ENCODE measurements around the gene ST7. TPM values are rescaled to one million over a fixed set of nuclear protein-coding genes. Genes with fewer than 3 reads are reported as not detected.

ST7 gene
- total RNA-seq, 1 donor from 2014 or later: 39.3 TPM

- peak overlapping the region; percentile 71 for H3K4me3 ChIP-seq (ENCODE audit: insufficient read depth, low read depth, low read length)
- TF ChIP-seq EZH2 (IDR thresholded peaks at IDR 0.05; ENCODE audit: insufficient read depth, low read length): no peak
- TF ChIP-seq, protein P1, sequence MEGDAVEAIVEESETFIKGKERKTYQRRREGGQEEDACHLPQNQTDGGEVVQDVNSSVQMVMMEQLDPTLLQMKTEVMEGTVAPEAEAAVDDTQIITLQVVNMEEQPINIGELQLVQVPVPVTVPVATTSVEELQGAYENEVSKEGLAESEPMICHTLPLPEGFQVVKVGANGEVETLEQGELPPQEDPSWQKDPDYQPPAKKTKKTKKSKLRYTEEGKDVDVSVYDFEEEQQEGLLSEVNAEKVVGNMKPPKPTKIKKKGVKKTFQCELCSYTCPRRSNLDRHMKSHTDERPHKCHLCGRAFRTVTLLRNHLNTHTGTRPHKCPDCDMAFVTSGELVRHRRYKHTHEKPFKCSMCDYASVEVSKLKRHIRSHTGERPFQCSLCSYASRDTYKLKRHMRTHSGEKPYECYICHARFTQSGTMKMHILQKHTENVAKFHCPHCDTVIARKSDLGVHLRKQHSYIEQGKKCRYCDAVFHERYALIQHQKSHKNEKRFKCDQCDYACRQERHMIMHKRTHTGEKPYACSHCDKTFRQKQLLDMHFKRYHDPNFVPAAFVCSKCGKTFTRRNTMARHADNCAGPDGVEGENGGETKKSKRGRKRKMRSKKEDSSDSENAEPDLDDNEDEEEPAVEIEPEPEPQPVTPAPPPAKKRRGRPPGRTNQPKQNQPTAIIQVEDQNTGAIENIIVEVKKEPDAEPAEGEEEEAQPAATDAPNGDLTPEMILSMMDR (IDR thresholded peaks at IDR 0.05; ENCODE audit: insufficient read depth, low read depth, low read length): no peak
- H2AFZ ChIP-seq (ENCODE audit: low read depth, low read length): no peak overlapping the region
- H3K79me2 ChIP-seq (ENCODE audit: insufficient read depth, low read length): peaks cover 56% of the 10 kb centered on the region
- H3K27ac ChIP-seq (ENCODE audit: low read depth, low read length): peak overlapping the region; percentile 74
- H3K9ac ChIP-seq (ENCODE audit: low read length): peak overlapping the region; percentile 86
- no peaks in the 10 kb centered on the region for H3K36me3 Mint-ChIP-seq (ENCODE audit: low read depth, unreplicated experiment)
- peaks cover 27% of the 10 kb centered on the region for H3K4me1 Mint-ChIP-seq (ENCODE audit: low read depth, unreplicated experiment)
- no peaks in the 10 kb centered on the region for H3K27me3 Mint-ChIP-seq (ENCODE audit: low read depth, unreplicated experiment)
- FAIRE-seq (peak; percentile 37), DNase-seq (ENCODE audit: low read depth) (no peak)
- H3K27ac Mint-ChIP-seq (ENCODE audit: unreplicated experiment): no peak overlapping the region
- no peaks in the 10 kb centered on the region for H4K20me1 ChIP-seq (ENCODE audit: insufficient read depth, low read length)
- H3K36me3 ChIP-seq (ENCODE audit: insufficient read depth, low read length): no peaks in the 10 kb centered on the region
- peak overlapping the region; percentile 87 for H3K4me2 ChIP-seq (ENCODE audit: low read length)
- H3K9me3 Mint-ChIP-seq (ENCODE audit: unreplicated experiment): no peaks in the 10 kb centered on the region
- H3K4me3 Mint-ChIP-seq (ENCODE audit: unreplicated experiment): no peak overlapping the region
- peaks cover 15% of the 10 kb centered on the region for H3K4me1 ChIP-seq (ENCODE audit: insufficient read depth, low read length)
- no peaks in the 10 kb centered on the region for H3K27me3 ChIP-seq (ENCODE audit: insufficient read depth, low read length)
- no peaks in the 10 kb centered on the region for H3K9me3 ChIP-seq (ENCODE audit: insufficient read depth, low read depth, low read length)
Observed at GRCh38 chr7:117020591-117020973, 67.3 kb downstream of the ST7 start.

DNA sequence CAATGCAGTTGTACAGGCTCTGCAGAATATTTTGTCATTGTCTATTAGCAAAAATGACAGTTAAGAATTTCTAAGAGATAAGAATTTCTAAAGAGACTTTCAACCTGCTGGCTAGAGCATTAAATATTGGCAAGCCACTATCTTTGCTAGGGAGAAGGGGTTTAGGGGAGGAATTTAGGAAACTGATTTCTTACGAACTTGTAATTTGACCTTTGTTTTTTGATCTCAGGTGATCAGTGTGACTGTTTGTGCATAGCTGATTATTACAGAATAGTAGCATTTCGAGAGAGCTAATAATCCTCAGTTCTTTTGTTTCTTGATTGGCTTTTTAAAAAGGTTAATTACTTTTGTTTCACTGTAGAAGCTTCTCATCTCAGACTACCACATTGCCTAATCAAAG is 68.1 kb downstream of the ST7 start:
- H3K9me3 ChIP-seq (ENCODE audit: insufficient read depth, low read depth, low read length): no peaks in the 10 kb centered on the region
- FAIRE-seq (no peak), DNase-seq (ENCODE audit: low read depth) (no peak)
- no peak overlapping the region for H3K27ac Mint-ChIP-seq (ENCODE audit: unreplicated experiment)
- H3K4me1 Mint-ChIP-seq (ENCODE audit: low read depth, unreplicated experiment): peaks cover 29% of the 10 kb centered on the region
- no peaks in the 10 kb centered on the region for H3K27me3 Mint-ChIP-seq (ENCODE audit: low read depth, unreplicated experiment)
- no peak overlapping the region for H3K4me3 Mint-ChIP-seq (ENCODE audit: unreplicated experiment)
- no peaks in the 10 kb centered on the region for H3K36me3 ChIP-seq (ENCODE audit: insufficient read depth, low read length)
- H3K27me3 ChIP-seq (ENCODE audit: insufficient read depth, low read length): no peaks in the 10 kb centered on the region
- H3K36me3 Mint-ChIP-seq (ENCODE audit: low read depth, unreplicated experiment): no peaks in the 10 kb centered on the region
- H2AFZ ChIP-seq (ENCODE audit: low read depth, low read length): no peak overlapping the region
- H3K9ac ChIP-seq (ENCODE audit: low read length): peak overlapping the region; percentile 86
- H3K27ac ChIP-seq (ENCODE audit: low read depth, low read length): peak overlapping the region; percentile 74
- H4K20me1 ChIP-seq (ENCODE audit: insufficient read depth, low read length): no peaks in the 10 kb centered on the region
- peaks cover 18% of the 10 kb centered on the region for H3K4me1 ChIP-seq (ENCODE audit: insufficient read depth, low read length)
- TF ChIP-seq, protein P1 (IDR thresholded peaks at IDR 0.05; ENCODE audit: insufficient read depth, low read depth, low read length): no peak
- TF ChIP-seq EZH2 (IDR thresholded peaks at IDR 0.05; ENCODE audit: insufficient read depth, low read length): no peak
- H3K9me3 Mint-ChIP-seq (ENCODE audit: unreplicated experiment): no peaks in the 10 kb centered on the region
- peaks cover 59% of the 10 kb centered on the region for H3K79me2 ChIP-seq (ENCODE audit: insufficient read depth, low read length)
- H3K4me2 ChIP-seq (ENCODE audit: low read length): peak overlapping the region; percentile 87
- H3K4me3 ChIP-seq (ENCODE audit: insufficient read depth, low read depth, low read length): peak overlapping the region; percentile 71

- peaks cover 34% of the 10 kb centered on the region for H3K4me1 Mint-ChIP-seq (ENCODE audit: low read depth, unreplicated experiment)
- FAIRE-seq: no peak
Observed at GRCh38 chr7:117021986-117022385, 68.7 kb downstream of the ST7 start.

More at GRCh38 chr7:117021986-117022385, 68.7 kb downstream of the ST7 start:
- Histone ChIP-seq H3K4me3 (ENCODE audit: insufficient read depth, low read depth, low read length) (peak overlapping the region; percentile 71), H3K79me2 (ENCODE audit: insufficient read depth, low read length) (peaks cover 64% of the 10 kb centered on the region), H4K20me1 (ENCODE audit: insufficient read depth, low read length) (no peaks in the 10 kb centered on the region), H3K27ac (ENCODE audit: low read depth, low read length) (no peak overlapping the region), H3K4me1 (ENCODE audit: insufficient read depth, low read length) (peaks cover 23% of the 10 kb centered on the region), H3K9ac (ENCODE audit: low read length) (peak overlapping the region; percentile 86), H2AFZ (ENCODE audit: low read depth, low read length) (no peak overlapping the region), H3K9me3 (ENCODE audit: insufficient read depth, low read depth, low read length) (no peaks in the 10 kb centered on the region), H3K36me3 (ENCODE audit: insufficient read depth, low read length) (no peaks in the 10 kb centered on the region), H3K4me2 (ENCODE audit: low read length) (peak overlapping the region; percentile 87), H3K27me3 (ENCODE audit: insufficient read depth, low read length) (no peaks in the 10 kb centered on the region)
- DNase-seq (ENCODE audit: low read depth): no peak
- Mint-ChIP-seq H3K27ac (ENCODE audit: unreplicated experiment) (no peak overlapping the region), H3K27me3 (ENCODE audit: low read depth, unreplicated experiment) (no peaks in the 10 kb centered on the region), H3K4me3 (ENCODE audit: unreplicated experiment) (no peak overlapping the region), H3K9me3 (ENCODE audit: unreplicated experiment) (no peaks in the 10 kb centered on the region), H3K36me3 (ENCODE audit: low read depth, unreplicated experiment) (no peaks in the 10 kb centered on the region)
- TF ChIP-seq EZH2 (IDR thresholded peaks at IDR 0.05; ENCODE audit: insufficient read depth, low read length): no peak
- TF ChIP-seq, protein P1 (IDR thresholded peaks at IDR 0.05; ENCODE audit: insufficient read depth, low read depth, low read length): no peak
